ENCODE results near the gene NPBWR2.
A peak's percentile ranks its signal among the peaks of the same experiment; 100 is the strongest.

Gene NPBWR2

GRCh38 chr20:64067005-64067632, 40.2 kb downstream of the NPBWR2 start:
- DNase-seq (ENCODE audit: low read depth), result peak; percentile 35
- TF ChIP-seq POLR2A (IDR thresholded peaks at IDR 0.05; ENCODE audit: extremely low read depth, insufficient read length), result no peak
- TF ChIP-seq MAX (IDR thresholded peaks at IDR 0.05; ENCODE audit: low read depth, low read length), result no peak
- TF ChIP-seq MYC (IDR thresholded peaks at IDR 0.05; ENCODE audit: low read depth, low read length), result no peak
- TF ChIP-seq, protein P1, sequence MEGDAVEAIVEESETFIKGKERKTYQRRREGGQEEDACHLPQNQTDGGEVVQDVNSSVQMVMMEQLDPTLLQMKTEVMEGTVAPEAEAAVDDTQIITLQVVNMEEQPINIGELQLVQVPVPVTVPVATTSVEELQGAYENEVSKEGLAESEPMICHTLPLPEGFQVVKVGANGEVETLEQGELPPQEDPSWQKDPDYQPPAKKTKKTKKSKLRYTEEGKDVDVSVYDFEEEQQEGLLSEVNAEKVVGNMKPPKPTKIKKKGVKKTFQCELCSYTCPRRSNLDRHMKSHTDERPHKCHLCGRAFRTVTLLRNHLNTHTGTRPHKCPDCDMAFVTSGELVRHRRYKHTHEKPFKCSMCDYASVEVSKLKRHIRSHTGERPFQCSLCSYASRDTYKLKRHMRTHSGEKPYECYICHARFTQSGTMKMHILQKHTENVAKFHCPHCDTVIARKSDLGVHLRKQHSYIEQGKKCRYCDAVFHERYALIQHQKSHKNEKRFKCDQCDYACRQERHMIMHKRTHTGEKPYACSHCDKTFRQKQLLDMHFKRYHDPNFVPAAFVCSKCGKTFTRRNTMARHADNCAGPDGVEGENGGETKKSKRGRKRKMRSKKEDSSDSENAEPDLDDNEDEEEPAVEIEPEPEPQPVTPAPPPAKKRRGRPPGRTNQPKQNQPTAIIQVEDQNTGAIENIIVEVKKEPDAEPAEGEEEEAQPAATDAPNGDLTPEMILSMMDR (IDR thresholded peaks at IDR 0.05; ENCODE audit: low read depth, low read length), result no peak

GRCh38 chr20:64065974-64066343, 41.4 kb downstream of the NPBWR2 start:
- DNase-seq (ENCODE audit: low read depth), result peak; percentile 89
- no peak overlapping the region for H3K4me3 ChIP-seq (ENCODE audit: low read depth, low read length)
- peak; percentile 28; the same call in 1 of the 2 replicates for TF ChIP-seq MAX (IDR thresholded peaks at IDR 0.05; ENCODE audit: low read depth, low read length)
- no peak for TF ChIP-seq POLR2A (IDR thresholded peaks at IDR 0.05; ENCODE audit: extremely low read depth, insufficient read length)

More at GRCh38 chr20:64067005-64067632, 40.2 kb downstream of the NPBWR2 start:
- no peak overlapping the region for H3K4me3 ChIP-seq (ENCODE audit: low read depth, low read length)

DNA sequence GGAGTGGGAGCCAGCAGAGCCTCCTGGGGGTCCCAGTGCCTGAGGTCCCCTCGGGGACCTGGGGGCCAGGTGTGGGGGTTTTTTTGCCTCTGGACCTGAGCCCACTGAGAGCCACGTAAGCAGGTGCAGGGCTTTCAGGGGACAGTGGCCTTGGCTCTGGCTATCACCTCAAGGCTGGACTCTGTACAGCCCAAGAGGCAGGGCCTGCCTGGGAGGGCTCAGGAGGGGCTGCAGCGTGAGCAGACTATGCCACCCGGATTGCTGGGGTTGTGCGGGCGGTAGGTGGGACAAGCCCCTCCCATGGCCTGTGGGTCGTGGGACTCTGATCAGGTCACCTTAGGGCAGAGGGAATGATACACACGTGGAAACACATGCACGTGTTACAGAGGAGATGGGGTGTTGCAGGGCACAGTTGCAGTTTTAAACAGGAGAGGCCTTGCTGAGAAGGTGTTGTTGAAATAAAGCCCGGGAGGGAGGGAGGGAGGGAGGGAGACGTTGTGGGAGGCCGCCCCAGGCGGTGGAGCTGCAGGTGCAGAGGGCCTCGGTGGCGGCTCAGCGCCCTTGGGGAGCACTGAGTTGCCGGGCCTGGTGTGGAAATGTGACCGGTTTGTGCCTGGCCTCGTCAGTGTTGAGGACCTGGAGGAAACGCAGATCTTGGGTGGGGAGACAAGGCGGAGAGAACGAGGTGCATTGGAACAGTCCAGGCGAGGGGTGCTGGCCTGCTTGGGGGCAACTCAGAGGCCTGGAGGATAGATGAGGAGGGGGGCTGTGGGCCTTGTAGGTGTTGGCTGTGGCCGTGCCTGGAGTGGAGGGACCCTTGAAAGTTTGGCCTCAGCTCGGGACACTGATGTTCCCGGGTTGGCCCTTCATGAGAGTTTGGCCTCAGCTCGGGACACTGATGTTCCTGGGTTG, 42.0 kb downstream of the NPBWR2 start:
- no peak overlapping the region for H3K4me3 ChIP-seq (ENCODE audit: low read depth, low read length)
- DNase-seq (ENCODE audit: low read depth), result peak; percentile 61
- TF ChIP-seq MAX (IDR thresholded peaks at IDR 0.05; ENCODE audit: low read depth, low read length) (peak; percentile 83), POLR2A (IDR thresholded peaks at IDR 0.05; ENCODE audit: extremely low read depth, insufficient read length) (no peak)

DNA sequence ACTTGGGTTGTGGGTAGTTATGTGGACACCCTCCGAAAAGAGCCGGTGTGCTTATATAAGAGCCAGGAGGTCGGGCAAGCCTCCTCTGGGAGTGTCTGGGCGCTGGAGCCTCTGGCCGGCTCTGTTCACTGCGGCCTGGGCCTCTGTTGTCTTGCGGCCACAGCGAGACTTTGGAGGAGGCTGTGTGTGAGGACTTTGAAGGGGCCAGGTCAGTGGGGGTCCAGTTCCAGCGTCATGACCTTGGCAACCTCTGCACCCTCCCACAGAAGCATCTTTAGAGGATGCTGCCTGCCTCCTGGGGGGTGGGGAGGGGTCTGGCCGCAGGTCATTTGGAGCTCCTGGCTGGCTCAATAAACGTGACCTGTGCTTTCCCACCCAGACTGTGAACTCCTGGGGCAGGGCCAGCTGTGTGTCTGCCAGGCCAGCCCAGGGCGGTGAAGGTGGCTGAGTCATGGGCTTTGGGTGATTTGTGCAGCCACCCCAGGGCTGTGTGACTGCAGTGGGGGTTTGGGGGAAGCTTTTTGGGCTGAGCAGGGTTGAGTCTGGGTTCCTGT, 43.1 kb downstream of the NPBWR2 start:
- peak; percentile 37 for DNase-seq (ENCODE audit: low read depth)
- no peak for TF ChIP-seq MYC (IDR thresholded peaks at IDR 0.05; ENCODE audit: low read depth, low read length)
- no peak for TF ChIP-seq POLR2A (IDR thresholded peaks at IDR 0.05; ENCODE audit: extremely low read depth, insufficient read length)
- TF ChIP-seq, protein P1 (IDR thresholded peaks at IDR 0.05; ENCODE audit: low read depth, low read length), result no peak
- TF ChIP-seq MAX (IDR thresholded peaks at IDR 0.05; ENCODE audit: low read depth, low read length), result no peak
- no peak overlapping the region for H3K4me3 ChIP-seq (ENCODE audit: low read depth, low read length)

- peak overlapping the region; percentile 56 for H3K4me3 ChIP-seq (ENCODE audit: low read depth, low read length)
- TF ChIP-seq MAX (IDR thresholded peaks at IDR 0.05; ENCODE audit: low read depth, low read length), result no peak
- TF ChIP-seq POLR2A (IDR thresholded peaks at IDR 0.05; ENCODE audit: extremely low read depth, insufficient read length), result no peak
- TF ChIP-seq, protein P1 (IDR thresholded peaks at IDR 0.05; ENCODE audit: low read depth, low read length), result no peak
- no peak for TF ChIP-seq MYC (IDR thresholded peaks at IDR 0.05; ENCODE audit: low read depth, low read length)
- DNase-seq (ENCODE audit: low read depth), result peak; percentile 29
Observed at GRCh38 chr20:64063389-64064144, 43.8 kb downstream of the NPBWR2 start.
